ENCODE measurements around the gene PKIG.

PKIG gene

DNA sequence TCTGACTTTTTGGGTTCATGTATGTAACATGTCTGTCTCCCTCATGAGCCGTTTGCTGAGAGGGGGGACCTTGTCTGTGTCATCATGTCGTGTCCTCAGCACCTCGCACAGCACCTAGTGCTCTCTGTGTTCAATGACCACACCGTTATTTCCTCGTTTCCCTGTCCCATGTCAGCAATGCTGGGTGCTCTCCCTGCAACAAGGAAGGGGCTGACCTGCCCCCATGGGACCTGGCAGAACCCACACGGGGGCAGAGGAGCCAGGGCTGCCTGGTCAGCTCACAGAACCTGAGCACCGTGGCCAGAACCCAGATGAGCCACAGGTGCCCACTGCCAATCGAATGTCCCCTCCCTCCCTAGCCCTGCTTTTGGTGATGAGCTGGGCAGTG lies 61.8 kb downstream of the PKIG start:
- Histone ChIP-seq H3K4me3 (ENCODE audit: low read depth in 1 of 2, low read length in 2 of 2) (peak overlapping the region in 1 of 2 experiments; percentile 48; a peak in 2 of 4 replicates), H3K79me2 (ENCODE audit: insufficient read depth, low read length) (peaks cover 94% of the 10 kb centered on the region), H3K4me2 (ENCODE audit: insufficient read depth, low read length) (peak overlapping the region; percentile 60), H3K9me3 (ENCODE audit: insufficient read depth, low read length, severe bottlenecking) (no peaks in the 10 kb centered on the region), H3K9ac (ENCODE audit: low read depth, low read length) (peak overlapping the region; percentile 65), H3K27me3 (ENCODE audit: insufficient read depth, low read length, poor library complexity) (no peaks in the 10 kb centered on the region), H3K27ac (ENCODE audit: low read length) (peak overlapping the region; percentile 97), H4K20me1 (ENCODE audit: insufficient read depth, low read length) (peaks cover 65% of the 10 kb centered on the region), H2AFZ (ENCODE audit: low read depth, low read length) (no peak overlapping the region), H3K36me3 (ENCODE audit: insufficient read depth, low read length) (peaks cover 86% of the 10 kb centered on the region), H3K4me1 (ENCODE audit: insufficient read depth, low read length) (peaks cover 87% of the 10 kb centered on the region)
- no peak for TF ChIP-seq EZH2 (IDR thresholded peaks at IDR 0.05; ENCODE audit: borderline replicate concordance, low read depth, low read length, severe bottlenecking)
- TF ChIP-seq, protein P1, sequence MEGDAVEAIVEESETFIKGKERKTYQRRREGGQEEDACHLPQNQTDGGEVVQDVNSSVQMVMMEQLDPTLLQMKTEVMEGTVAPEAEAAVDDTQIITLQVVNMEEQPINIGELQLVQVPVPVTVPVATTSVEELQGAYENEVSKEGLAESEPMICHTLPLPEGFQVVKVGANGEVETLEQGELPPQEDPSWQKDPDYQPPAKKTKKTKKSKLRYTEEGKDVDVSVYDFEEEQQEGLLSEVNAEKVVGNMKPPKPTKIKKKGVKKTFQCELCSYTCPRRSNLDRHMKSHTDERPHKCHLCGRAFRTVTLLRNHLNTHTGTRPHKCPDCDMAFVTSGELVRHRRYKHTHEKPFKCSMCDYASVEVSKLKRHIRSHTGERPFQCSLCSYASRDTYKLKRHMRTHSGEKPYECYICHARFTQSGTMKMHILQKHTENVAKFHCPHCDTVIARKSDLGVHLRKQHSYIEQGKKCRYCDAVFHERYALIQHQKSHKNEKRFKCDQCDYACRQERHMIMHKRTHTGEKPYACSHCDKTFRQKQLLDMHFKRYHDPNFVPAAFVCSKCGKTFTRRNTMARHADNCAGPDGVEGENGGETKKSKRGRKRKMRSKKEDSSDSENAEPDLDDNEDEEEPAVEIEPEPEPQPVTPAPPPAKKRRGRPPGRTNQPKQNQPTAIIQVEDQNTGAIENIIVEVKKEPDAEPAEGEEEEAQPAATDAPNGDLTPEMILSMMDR (IDR thresholded peaks at IDR 0.05; ENCODE audit: borderline replicate concordance, extremely low read depth, low read length, poor library complexity, severe bottlenecking) = no peak
- ATAC-seq (ENCODE audit: insufficient read depth, low read depth) (no peak), DNase-seq (no peak)

DNA sequence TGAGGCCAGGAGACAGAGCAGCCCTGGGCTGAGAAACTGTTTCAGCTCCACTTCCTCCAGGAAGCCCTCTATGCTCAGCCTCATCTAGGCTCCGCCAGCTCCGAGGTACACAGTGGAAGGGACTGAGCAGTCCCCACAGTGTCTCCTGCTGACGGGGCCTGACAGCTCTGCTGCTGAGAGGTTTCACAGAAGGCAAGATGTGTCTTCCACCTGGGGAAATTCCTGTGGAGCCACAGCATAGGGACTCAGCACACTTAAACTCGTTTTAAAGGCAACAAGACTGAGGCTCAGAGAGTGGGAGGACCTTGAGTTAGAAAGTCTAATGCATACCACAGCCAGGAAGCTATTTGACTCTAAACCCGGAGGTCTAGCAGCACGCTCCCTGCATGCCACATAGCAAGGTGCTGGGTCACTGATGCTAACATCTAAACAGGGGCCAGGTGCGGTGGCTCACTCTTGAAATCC lies 62.3 kb downstream of the PKIG start:
- Histone ChIP-seq H3K79me2 (ENCODE audit: insufficient read depth, low read length) (peaks cover 94% of the 10 kb centered on the region), H3K4me2 (ENCODE audit: insufficient read depth, low read length) (peak overlapping the region; percentile 60), H4K20me1 (ENCODE audit: insufficient read depth, low read length) (peaks cover 63% of the 10 kb centered on the region), H3K9me3 (ENCODE audit: insufficient read depth, low read length, severe bottlenecking) (no peaks in the 10 kb centered on the region), H3K36me3 (ENCODE audit: insufficient read depth, low read length) (peaks cover 84% of the 10 kb centered on the region), H3K4me1 (ENCODE audit: insufficient read depth, low read length) (peaks cover 88% of the 10 kb centered on the region), H3K4me3 (ENCODE audit: low read depth in 1 of 2, low read length in 2 of 2) (peak overlapping the region in 1 of 2 experiments; percentile 48; a peak in 2 of 4 replicates), H3K9ac (ENCODE audit: low read depth, low read length) (peak overlapping the region; percentile 65), H3K27ac (ENCODE audit: low read length) (peak overlapping the region; percentile 97), H3K27me3 (ENCODE audit: insufficient read depth, low read length, poor library complexity) (no peaks in the 10 kb centered on the region), H2AFZ (ENCODE audit: low read depth, low read length) (no peak overlapping the region)
- TF ChIP-seq, protein P1 (IDR thresholded peaks at IDR 0.05; ENCODE audit: borderline replicate concordance, extremely low read depth, low read length, poor library complexity, severe bottlenecking) = no peak
- TF ChIP-seq EZH2 (IDR thresholded peaks at IDR 0.05; ENCODE audit: borderline replicate concordance, low read depth, low read length, severe bottlenecking) = no peak
- ATAC-seq (ENCODE audit: insufficient read depth, low read depth) (peak; percentile 3; the same call in 1 of the 3 replicates), DNase-seq (peak; percentile 65)

DNA sequence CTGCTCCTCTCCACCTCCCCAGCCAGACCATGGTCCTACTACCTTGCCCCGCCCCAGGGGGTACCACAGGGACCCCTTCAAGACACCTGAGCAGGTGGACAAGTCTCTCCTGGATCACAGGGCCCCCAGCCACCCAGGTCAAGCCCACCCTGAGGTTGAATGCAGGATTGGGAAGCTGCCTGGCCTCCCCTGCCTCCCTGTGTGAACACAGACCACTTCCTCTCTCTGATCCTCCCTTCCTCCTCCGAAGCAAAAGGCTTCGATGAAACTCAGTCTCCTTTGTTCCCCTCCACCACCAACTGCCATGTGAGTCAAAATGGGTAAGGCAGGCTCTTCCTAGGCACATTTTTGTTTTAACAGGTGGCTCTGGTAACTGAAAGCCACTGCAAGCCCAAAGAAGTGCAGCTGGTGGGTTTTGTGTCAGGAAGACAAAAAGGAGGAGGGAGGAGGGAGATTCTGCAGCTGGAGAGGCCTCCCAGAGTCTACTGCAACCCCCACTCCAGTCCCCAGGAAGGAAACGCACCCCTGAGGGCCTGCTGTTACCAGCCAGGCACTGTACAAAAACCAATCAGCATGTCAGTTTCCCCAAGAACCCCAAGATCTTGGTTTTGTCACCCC lies 63.8 kb downstream of the PKIG start:
- Histone ChIP-seq H3K27ac (ENCODE audit: low read length) (peak overlapping the region; percentile 97), H3K9ac (ENCODE audit: low read depth, low read length) (peak overlapping the region; percentile 90)
- peak; percentile 96 for DNase-seq

More for the DNA sequence above, 63.8 kb downstream of the PKIG start:
- H3K79me2 ChIP-seq (ENCODE audit: insufficient read depth, low read length) = peaks cover 94% of the 10 kb centered on the region
- peak; percentile 70 for ATAC-seq (ENCODE audit: insufficient read depth, low read depth)
- no peaks in the 10 kb centered on the region for H3K9me3 ChIP-seq (ENCODE audit: insufficient read depth, low read length, severe bottlenecking)
- no peaks in the 10 kb centered on the region for H3K27me3 ChIP-seq (ENCODE audit: insufficient read depth, low read length, poor library complexity)
- peak overlapping the region; percentile 96 for H3K4me2 ChIP-seq (ENCODE audit: insufficient read depth, low read length)
- no peak overlapping the region for H2AFZ ChIP-seq (ENCODE audit: low read depth, low read length)
- H3K4me1 ChIP-seq (ENCODE audit: insufficient read depth, low read length) = peaks cover 83% of the 10 kb centered on the region
- peak overlapping the region in 1 of 2 experiments; percentile 92; a peak in 2 of 4 replicates for H3K4me3 ChIP-seq (ENCODE audit: low read depth in 1 of 2, low read length in 2 of 2)
- H4K20me1 ChIP-seq (ENCODE audit: insufficient read depth, low read length) = peaks cover 63% of the 10 kb centered on the region
- H3K36me3 ChIP-seq (ENCODE audit: insufficient read depth, low read length) = peaks cover 83% of the 10 kb centered on the region
- TF ChIP-seq, protein P1 (IDR thresholded peaks at IDR 0.05; ENCODE audit: borderline replicate concordance, extremely low read depth, low read length, poor library complexity, severe bottlenecking) = no peak
- TF ChIP-seq EZH2 (IDR thresholded peaks at IDR 0.05; ENCODE audit: borderline replicate concordance, low read depth, low read length, severe bottlenecking) = no peak
